Measurements from ENCODE around the gene GAS1. TPM values are rescaled to one million over a fixed set of nuclear protein-coding genes. Genes with fewer than 3 reads are reported as not detected.

Gene GAS1
- total RNA-seq, 1 donor from 2014 or later, result 605 TPM

DNA sequence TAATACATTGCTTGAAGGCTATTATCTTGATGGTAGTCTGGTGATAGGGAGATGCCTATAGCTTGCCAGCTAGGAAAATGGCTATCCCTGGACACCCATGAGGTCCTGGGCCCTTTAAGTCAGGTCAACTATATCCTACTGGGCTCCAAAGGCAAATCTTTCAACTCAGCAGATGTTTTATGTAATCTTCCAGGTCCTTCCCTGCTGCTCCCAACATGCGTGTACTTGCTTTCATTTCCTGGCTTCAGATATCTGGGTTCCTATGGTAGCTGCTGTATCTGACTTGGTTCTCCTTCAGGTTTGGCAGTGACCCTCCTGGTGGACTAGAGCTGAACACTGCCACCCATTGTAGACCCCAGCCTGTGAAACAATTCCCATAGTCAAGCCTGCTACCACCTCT lies 32.4 kb upstream of the GAS1 start:
- Histone ChIP-seq H3K27me3 (no peaks in the 10 kb centered on the region), H3K36me3 (no peaks in the 10 kb centered on the region), H3K4me3 (no peak overlapping the region), H3K4me1 (peaks cover 0 to 6% of the 10 kb centered on the region in 2 donors), H3K9me3 (no peaks in the 10 kb centered on the region), H3K27ac (no peak overlapping the region)
- TF ChIP-seq, protein P1, sequence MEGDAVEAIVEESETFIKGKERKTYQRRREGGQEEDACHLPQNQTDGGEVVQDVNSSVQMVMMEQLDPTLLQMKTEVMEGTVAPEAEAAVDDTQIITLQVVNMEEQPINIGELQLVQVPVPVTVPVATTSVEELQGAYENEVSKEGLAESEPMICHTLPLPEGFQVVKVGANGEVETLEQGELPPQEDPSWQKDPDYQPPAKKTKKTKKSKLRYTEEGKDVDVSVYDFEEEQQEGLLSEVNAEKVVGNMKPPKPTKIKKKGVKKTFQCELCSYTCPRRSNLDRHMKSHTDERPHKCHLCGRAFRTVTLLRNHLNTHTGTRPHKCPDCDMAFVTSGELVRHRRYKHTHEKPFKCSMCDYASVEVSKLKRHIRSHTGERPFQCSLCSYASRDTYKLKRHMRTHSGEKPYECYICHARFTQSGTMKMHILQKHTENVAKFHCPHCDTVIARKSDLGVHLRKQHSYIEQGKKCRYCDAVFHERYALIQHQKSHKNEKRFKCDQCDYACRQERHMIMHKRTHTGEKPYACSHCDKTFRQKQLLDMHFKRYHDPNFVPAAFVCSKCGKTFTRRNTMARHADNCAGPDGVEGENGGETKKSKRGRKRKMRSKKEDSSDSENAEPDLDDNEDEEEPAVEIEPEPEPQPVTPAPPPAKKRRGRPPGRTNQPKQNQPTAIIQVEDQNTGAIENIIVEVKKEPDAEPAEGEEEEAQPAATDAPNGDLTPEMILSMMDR (IDR thresholded peaks at IDR 0.05), result no peak
- intact Hi-C loops (cut with DNase I), result loop anchor here (10.0 kb wide), 1 partner anchor 185 kb away; no protein-coding TSS in a partner anchor
- no peak for DNase-seq (ENCODE audit: low spot score in 2 of 2)

DNA sequence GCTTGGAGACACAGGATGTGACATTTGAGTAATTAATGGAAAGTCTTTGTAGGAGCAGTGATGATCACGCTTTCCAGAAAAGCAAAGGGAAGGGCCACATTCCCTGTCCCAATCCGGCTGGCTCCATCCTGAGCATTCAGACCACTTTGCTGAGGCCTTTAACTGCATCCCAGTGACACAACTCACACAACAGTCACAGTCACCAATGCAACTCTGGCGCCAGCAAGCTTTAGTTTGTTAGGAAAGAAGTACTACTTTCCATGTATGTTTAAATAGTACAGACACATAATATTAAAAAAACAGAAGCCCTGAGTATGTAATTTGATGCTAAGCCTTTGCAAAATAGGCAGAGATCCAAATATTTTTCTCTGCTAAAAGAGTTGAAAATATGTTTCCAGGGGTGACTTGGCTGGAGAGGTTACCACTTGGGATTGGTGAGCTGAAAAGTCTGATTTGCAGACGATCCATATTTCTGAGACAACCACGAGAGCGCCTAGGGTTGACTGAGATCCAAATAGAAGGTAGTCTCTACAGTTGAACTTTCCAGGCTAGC lies 31.7 kb upstream of the GAS1 start:
- Histone ChIP-seq H3K27me3 (no peaks in the 10 kb centered on the region), H3K27ac (no peak overlapping the region), H3K4me1 (peaks cover 0 to 3% of the 10 kb centered on the region in 2 donors), H3K9me3 (no peaks in the 10 kb centered on the region), H3K4me3 (no peak overlapping the region), H3K36me3 (no peaks in the 10 kb centered on the region)
- DNase-seq (ENCODE audit: low spot score in 2 of 2), result no peak
- intact Hi-C loops (cut with DNase I), result no loop called here
- TF ChIP-seq, protein P1 (IDR thresholded peaks at IDR 0.05), result no peak

DNA sequence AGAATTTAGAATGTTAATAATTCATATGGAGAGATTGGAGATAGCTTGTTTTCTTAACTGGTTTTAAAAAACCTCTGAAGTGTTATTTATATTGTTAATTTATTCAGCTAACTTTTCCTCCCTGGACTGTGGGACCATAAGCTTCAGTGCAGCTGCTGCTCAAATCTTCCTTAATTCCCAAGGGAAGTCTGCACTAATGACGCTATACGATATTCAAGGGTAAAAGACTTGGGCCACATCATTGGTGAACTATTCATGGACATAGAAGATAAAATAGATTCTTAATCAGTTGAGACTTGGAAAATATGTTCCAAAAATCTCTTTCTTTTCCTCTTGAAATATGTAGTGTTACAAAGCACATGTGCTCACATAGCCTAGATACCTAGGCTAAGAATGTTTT lies 31.1 kb upstream of the GAS1 start:
- Histone ChIP-seq H3K4me3 (no peak overlapping the region), H3K27me3 (no peaks in the 10 kb centered on the region), H3K9me3 (no peaks in the 10 kb centered on the region), H3K36me3 (no peaks in the 10 kb centered on the region), H3K27ac (no peak overlapping the region), H3K4me1 (peaks cover 0 to 2% of the 10 kb centered on the region in 2 donors)
- intact Hi-C loops (cut with DNase I), result no loop called here
- no peak for DNase-seq (ENCODE audit: low spot score in 2 of 2)
- TF ChIP-seq, protein P1 (IDR thresholded peaks at IDR 0.05), result no peak

DNA sequence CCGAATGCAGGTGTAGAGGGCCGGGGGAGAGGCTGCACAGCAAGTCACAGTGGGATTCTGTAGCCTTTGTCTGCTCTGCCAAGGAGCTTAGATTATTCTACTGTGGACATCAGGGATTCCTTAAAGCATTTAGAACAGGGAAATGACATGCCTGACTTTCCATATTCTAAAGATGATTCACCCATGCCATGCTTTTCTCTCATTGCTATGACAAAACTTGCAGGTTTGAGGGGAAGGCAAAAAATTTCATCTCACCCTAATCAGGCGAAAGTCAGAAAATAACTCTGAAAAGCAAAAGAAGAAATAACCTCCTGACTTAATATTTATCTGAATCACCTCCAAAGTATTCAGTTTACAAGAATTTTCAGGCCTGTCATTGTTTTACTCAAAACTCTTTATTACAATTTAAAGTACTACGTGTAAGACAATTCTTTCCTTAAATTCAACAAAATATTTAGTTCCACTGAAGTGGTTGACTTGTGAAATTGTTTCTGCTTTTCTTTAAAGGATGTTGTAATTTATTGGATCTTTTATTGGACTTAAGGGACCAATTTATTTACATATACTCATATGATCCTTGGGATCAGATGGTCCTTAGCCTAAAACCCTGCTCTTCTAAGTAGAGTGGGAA lies 30.0 kb upstream of the GAS1 start:
- Histone ChIP-seq H3K27ac (no peak overlapping the region), H3K4me1 (no peaks in the 10 kb centered on the region), H3K9me3 (no peaks in the 10 kb centered on the region), H3K4me3 (no peak overlapping the region), H3K36me3 (no peaks in the 10 kb centered on the region), H3K27me3 (no peaks in the 10 kb centered on the region)
- intact Hi-C loops (cut with DNase I), result no loop called here
- TF ChIP-seq, protein P1 (IDR thresholded peaks at IDR 0.05), result no peak
- DNase-seq (ENCODE audit: low spot score in 2 of 2), result no peak

DNA sequence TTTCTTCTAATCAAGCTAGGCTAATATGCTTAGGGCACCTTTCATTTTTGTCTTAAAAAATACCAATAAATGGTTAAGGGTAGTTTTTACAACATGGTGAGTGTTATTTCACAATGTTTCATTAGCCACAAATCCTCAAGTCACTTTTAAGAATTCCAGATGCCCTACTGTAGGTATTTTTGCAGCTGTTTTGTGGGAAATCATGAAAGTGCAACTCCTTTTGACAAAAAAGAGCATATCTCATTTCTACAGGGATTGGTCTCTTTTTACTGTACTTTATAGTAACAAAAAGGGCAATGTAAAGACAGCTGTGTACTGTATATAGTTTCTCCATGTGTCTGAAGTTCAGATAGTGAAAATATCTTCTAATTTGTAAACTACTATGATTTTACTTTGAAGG lies 28.3 kb upstream of the GAS1 start:
- H3K9me3 ChIP-seq, result no peaks in the 10 kb centered on the region
- no peak overlapping the region for H3K27ac ChIP-seq
- H3K4me1 ChIP-seq, result no peaks in the 10 kb centered on the region
- no peaks in the 10 kb centered on the region for H3K36me3 ChIP-seq
- no peaks in the 10 kb centered on the region for H3K27me3 ChIP-seq
- TF ChIP-seq, protein P1 (IDR thresholded peaks at IDR 0.05), result no peak
- no peak overlapping the region for H3K4me3 ChIP-seq
- intact Hi-C loops (cut with DNase I), result no loop called here
- DNase-seq (ENCODE audit: low spot score in 2 of 2), result no peak
